ENCODE measurements around the gene CSRNP2.
"Not testable (repeated sequence)": the region's sequence is repeated elsewhere in the genome, so short reads cannot be mapped to it uniquely, and the experiment has no call there.

The CSRNP2 gene, protein sequence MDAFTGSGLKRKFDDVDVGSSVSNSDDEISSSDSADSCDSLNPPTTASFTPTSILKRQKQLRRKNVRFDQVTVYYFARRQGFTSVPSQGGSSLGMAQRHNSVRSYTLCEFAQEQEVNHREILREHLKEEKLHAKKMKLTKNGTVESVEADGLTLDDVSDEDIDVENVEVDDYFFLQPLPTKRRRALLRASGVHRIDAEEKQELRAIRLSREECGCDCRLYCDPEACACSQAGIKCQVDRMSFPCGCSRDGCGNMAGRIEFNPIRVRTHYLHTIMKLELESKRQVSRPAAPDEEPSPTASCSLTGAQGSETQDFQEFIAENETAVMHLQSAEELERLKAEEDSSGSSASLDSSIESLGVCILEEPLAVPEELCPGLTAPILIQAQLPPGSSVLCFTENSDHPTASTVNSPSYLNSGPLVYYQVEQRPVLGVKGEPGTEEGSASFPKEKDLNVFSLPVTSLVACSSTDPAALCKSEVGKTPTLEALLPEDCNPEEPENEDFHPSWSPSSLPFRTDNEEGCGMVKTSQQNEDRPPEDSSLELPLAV

DNA sequence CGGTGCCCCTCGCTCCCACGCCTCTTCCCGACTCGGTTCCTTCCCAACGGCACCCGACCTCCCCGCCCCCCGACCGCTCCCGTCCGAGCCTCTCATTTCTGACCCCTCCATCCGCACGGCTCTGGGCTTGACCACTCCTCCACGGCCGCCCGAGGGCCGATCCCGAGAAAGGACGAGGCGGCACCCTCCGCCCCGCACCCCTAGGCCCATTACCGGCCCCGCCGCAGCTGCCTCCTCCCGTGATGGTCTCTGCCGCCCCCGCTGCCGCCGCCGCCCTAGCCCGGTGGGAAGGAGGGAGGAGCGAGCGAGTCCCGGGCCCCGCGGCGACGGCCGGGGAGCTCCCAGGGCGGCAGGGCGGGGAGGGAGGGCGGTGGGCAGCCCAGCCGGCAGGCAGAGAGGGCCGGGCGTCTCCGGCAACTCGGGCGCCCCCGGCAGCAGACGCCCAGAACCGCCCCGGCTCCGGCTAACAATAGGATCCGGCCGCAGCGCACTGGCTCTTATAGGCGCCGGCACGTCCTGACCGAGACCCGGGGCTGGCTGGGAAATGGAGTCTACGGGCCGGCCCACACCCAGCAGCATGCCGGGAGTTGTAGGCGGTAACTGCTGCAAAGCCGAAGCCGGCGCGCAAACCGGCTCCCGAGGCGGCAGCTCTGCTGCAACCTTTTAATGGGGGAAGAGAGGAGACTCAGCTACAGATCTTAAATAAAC is at the start of gene CSRNP2:
TSS of gene CSRNP2 (minus strand) at position 471 of the 708 bp plus-strand sequence. CDS start 7,035 bp downstream, outside the sequence.
- peak; percentile 96 for DNase-seq

DNA sequence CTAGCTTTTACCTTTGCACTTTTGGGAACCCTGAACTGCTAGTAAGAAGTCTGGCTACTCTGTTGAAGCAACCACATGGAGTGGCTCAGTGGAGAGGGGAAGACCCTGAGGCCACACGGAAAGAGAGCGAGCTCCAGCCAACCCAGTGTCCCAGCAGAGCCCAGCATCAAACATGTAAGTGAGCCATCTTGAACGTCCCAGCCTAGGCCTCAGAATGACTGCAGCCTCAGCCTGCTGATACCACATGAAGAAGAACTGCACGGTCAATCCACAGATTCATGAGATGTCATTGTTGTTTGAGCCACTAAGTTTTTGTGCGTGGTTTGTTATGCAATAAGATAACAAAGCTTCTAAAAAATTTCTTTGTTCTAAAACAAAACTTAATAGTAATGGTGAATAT is 49.3 kb upstream of the CSRNP2 start:
- DNase-seq: no peak

DNA sequence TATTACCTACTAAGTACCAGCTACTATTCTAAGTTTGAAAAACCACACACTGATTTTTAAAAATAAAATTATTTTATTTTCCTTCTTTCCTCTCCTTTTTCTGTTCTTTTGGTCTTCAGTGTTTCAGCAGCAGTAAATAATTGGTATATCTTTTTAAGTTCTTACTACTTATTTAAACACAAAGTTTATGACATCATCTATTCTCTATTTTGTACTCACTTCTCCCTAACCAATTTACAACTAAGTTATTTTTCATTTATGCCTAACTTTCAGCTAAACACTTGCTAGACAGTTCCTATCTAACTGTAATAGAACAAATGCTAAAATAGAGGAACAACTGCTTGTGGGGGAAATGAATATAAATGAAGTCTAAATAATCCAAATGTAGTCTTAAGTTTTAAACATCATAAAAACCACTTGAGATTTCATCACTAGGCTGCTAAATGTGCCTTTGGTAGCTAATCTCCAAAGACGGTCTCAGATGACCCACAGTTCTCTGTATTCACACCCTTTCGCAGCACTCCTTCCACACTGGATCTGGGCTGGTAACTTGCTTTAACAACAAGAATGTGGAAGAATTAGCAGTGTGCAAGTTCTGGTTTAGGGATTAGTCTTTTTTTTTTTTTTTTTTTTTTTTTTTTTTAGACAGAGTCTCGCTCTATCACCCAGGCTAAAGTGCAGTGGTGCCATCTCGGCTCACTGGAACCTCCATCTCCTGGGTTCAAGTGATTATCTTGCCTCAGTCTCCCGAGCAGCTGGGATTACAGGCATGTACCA is 48.5 kb upstream of the CSRNP2 start:
- DNase-seq: no peak

DNA sequence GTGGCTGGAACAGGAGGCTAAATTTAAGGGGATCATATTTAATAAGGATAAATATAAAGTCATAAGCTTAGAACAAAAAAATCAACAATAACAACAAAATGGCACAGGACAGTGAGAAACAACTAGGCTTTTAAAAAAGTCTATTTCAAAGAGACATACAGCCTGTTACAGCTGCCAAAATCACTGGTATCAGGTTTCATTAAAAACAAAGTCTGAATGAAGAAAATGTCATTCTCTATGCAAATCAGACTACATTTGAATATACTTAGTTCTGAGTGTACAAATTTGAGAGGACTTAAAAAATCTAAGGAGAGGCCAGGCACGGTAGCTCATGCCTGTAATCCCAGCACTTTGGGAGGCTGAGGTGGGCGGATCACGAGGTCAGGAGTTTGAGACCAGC is 45.5 kb upstream of the CSRNP2 start:
- no peak for DNase-seq

DNA sequence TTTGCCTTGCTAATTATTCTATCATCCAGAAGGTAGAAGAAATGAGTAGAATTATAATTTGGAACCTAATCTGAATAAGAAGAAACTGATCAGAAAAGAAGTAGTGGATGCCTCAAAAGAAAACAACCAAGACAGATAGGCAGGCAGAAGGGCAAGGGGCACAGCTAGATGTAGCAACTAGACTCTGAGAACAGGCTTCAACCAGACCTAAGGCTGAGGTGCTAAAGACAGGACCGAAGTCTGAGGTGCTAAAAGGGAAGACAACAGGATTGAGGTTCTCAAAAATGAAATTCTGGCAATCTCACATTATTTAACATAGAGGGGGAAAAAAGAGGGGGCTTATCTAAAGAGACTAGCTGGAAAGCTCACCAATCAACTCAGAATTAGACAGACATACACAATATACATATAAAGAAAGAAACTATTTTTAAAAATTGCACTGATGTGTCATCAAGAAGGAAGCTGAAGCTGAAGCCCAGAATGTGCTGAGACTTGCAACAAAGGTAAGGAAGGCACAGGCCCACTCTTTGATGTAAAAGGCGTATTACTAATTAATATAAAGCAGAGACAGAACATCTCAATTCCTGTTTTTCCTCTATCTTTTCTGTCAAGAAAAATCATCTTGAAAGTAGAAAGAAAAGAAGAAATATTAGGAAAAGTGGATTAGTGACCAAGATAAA is 43.8 kb upstream of the CSRNP2 start:
- DNase-seq: peak; percentile 17

DNA sequence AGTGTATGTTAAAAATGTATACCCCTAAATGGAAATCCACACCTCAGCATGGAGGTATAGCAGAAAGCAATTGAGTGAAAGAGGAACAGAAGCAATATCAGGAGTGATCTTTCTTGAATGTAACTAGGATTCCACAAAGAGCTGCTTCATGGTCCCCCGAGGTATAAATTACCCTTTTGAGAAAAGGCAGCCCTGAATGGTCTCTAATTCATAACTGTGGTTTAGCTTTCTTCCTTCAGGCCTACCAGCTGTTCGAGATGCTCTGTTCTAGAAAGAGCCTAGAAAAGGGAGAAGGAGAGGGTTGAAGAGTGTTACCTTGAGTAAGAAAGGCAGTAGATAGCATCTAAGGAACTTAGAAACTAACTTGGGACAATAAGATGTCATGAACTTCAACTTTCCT is 42.9 kb upstream of the CSRNP2 start:
- DNase-seq: no peak

DNA sequence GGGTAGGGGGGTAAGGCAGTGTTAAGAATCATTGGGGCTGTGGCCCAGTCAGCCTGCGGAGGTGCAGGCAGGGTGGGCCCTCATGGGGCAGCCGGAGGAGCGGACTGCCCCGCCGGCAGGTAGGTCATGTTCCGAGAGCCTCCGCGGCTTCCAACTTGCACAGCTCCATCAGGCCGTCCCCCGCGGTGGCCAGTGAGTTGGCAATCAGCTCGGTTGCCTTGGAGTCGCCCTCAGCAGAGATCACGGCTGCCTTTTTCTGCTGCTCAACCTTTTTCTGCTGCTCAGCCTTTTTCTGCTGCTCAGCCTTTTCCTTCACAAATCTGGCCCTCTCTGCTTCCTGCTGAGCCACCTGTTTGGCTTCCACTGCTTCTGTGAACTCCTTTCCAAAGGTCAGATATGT is 41.1 kb upstream of the CSRNP2 start:
- DNase-seq: no peak

DNA sequence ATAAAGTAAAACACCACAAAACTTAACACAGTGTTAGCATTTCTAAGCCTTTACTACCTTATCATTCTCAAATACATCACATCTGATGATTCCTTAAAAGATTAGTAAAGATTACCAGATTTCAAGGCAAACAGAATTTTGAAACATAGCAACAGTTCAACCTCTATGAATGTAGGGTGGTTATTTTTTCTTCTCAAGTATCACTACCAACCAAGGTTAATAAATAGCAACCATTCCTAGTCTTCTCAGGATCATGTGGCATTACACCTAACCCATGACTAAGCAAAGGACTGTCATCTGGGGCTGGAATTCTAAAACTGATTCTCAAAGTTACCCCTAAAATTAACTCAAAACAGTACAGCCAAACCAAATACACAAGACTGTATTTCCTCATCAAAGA is 39.4 kb upstream of the CSRNP2 start:
- no peak for DNase-seq

DNA sequence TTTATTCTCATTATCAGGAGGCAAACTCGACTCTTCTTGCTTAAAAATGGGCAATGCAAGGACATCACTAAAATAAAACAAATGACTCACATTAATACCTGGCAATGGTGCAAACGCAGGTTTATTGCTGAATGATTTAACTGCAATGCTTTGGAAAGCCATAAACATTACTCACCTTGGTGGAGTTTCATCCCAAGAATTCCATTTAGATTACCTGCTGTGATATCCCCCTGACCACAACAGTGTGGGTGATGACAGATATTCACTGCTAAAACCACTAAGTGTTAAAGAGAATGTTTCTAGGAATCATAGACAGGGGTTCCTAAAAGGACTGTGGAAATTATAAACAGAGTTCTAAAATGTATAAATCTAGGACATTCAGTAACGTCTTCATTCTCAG is 35.3 kb upstream of the CSRNP2 start:
- DNase-seq: peak; percentile 89

DNA sequence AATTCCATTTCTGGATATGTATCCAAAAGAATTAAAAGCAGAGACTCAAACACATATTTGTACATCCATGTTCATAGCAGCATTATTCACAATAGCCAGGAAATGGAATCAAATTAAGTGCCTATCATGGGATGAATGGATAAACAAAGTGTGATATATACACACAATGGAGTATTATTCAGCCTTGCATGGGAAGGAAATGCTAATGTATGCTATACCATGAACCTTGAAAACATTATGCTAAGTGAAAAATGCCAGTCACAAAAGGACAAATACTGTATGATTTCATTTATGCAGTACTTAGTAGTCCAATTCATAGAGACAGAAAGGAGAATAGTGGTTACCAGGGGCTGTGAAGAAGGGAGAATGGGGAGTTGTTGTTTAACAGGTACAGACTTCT is 32.1 kb upstream of the CSRNP2 start:
- no peak for DNase-seq

DNA sequence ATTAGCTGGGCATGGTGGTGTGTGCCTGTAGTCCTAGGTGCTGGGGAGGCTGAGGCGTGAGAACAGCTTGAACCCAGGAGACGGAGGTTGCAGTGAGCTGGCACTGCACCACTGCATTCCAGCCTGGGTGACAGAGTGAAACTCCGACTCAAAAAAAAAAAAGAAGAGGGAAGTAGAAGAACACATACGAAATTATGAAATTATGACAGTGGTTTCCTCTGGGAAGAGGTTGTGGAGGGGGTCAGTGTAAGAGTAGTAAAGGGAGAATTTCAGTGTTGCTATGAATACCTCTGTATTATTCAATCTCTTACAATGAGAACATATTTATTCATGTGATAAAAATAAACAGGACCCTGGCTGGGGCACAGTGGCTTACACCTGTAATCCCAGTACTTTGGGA is 24.7 kb upstream of the CSRNP2 start:
- no peak for DNase-seq

DNA sequence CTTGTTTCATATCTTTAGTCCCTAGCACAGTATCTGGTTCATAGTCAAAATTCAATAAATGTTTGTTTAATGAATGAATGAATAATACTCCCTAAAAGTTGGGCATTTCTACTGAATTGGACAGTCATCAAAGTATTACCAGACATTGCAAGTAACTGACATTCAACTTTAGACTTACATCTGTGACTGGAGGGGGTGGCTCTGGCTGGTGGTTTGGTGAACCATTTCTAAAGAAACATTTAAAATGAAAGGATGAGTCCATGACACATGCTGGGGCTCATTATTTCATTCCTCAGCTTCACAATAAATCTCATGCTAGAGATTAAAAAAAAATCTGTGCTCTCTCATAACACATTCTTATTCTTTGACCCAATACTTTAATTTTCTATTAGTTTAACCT is 20.6 kb upstream of the CSRNP2 start:
- DNase-seq: no peak

DNA sequence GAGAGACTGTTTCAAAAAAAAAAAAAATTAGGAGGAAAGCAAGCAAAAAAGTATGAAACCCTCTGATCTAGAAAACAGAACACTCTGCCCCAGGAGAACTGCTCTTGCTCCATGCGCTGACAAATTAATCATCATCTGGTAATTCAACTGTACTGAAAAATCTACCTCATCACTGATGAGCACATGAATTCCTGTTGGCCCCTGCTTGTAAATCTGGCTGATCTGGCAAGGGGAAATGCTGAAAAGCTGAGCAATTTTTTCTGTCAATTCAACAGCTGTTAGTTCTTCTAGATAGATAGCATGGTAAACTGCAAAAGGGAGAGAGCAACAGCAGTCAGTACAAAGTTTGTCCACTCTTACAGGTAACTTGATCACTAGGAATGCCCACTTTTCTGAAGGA is 15.2 kb upstream of the CSRNP2 start:
- peak; percentile 11 for DNase-seq

DNA sequence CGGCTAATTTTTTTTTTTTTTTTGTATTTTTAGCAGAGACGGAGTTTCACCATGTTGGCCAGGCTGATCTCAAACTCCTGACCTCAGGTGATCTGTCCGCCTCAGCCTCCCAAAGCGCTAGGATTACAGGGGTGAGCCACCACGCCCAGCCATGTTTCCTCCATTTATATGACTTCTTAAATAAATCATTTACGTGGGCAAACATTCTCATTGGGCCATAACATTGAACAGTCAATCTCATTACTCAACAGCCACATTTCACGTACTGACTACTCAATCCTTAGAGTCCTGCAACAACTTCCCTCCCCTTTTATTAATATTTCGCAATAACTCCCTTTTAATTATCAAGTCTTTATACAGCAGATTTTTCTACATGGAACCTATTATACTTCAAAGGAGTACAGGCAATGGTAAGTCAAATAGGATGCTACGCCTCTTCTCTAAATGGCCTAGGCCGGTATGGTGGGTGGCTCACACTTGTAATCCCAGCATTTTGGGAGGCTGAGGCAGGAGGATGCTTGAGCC is 7.4 kb upstream of the CSRNP2 start:
- DNase-seq: no peak

DNA sequence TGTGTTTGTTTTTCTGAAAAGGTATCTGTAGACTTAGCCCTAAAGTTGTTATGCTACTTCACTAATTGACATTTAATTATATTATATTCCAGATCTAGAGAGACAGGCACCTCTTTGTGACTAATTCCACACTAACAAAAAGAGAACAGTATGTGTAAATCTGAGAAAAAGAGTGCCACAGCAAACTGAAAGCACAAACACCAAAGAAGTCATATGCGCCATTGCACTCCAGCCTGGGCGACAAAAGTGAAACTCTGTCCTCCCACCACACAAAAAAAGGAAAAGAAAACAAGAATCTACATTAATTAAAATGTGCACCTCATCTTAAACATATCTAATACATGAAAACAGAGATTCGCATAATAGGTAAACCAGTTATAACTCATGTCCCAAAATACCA is 4.4 kb upstream of the CSRNP2 start:
- no peak for DNase-seq

DNA sequence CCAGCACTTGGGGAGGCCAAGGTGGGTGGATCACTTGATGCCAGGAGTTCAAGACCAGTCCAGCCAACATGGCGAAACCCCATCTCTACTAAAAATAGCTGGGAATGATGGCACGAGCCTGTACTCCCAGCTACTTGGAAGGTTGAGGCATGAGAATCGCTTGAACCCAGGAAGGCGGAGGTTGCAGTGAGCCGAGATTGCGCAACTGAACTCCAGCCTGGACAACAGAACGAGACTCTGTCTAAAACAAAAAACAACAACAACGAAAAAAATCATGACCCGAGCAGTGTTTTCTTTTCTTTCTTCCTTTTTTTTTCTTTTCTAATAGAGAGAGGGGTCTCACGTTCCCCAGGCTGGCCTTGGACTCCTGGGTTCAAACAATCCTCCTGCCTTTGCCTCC is 3.5 kb upstream of the CSRNP2 start:
- DNase-seq: no peak

DNA sequence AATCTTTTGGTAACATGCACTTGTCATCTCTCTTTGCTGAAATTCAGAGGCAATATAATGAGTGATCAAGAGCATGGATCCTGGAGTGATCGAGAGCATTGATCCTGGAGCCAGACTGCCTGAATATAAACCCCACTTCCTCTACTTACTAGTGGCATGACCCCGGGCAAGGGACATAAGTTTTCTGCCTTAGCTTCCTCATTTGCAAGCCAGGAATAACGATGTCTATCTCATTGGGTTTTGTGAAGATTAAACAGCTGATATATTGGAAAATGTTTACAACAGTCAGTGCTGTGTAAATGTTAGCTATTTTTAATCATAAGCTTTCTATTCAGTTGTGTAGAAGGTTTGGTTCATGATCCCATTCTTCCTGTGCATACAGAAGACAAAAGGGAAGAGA is 2.4 kb upstream of the CSRNP2 start:
- DNase-seq: no peak

DNA sequence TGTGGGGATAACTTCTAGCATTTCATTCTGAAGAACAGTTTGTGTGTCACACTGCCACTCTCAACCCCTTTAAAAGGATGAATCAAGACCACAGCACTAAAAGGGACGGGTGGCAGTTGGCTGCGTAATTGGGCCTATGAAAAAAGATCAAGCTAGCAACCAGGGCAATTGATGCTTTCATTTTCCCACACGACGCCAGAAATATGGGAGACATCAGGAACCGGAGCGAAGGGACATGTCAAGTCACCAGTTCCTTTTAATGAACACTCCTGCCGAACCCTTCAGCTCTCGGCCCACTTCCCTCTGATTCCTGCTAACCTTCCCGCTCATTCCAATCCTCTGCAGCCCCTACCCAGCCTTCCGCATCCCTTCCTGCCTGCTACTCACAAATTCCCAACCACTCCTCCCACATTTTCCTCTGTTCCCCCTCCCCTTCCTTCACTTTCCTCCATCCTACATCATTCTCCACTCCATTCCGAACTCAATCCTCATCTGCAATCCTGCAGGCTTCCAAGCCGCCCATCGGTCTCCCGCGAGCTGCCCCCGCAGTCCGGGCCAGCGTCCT is 753 bp downstream of the CSRNP2 start:
- DNase-seq: peak; percentile 40

DNA sequence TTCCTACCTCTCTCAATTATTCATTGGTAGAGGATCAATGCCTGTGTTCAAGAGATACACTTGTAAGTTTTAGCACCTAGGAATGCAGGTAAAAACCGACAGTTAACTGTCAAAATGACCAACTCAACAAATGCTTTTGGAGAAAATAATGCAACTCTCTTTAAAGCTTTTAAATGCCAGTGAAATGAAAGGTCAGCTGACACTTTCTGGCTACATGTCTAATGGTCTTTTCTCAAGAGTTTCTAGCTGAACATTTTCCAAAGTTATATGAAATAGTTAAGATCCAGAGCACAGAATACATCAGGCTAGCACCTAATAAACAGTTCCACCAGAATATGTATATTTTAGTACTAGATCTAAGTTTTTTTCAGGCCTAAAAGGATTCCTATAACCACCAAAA is 2.0 kb downstream of the CSRNP2 start:
- DNase-seq: no peak

DNA sequence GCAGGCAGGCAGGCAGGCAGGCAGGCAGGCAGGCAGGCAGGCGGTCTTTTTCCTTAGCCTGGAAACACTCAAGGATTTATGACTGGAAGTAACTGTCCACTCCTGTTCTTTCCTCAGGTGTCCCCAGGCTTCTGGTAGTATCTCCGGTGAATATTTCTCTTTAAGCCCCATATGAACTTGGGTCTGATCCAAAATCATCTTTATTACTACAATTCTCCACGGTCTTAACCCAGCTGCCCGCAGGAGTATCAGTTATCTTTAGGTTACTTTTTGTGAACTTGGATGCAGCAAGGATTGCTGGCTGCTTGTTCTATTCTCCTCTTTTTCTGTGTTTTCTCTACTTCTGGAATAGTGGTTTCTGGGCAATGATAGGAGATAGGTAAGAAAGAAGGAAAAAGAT is 3.3 kb downstream of the CSRNP2 start:
- no peak for DNase-seq

DNA sequence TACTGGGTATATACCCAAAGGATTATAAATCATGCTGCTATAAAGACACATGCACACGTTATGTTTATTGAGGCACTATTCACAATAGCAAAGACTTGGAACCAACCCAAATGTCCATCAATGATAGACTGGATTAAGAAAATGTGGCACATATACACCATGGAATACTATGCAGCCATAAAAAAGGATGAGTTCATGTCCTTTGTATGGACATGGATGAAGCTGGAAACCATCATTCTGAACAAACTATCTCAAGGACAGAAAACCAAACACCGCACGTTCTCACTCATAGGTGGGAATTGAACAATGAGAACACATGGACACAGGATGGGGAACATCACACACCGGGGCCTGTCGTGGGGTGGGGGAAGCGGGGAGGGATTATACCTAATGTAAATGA is 4.5 kb downstream of the CSRNP2 start:
- not testable (repeated sequence) for DNase-seq

DNA sequence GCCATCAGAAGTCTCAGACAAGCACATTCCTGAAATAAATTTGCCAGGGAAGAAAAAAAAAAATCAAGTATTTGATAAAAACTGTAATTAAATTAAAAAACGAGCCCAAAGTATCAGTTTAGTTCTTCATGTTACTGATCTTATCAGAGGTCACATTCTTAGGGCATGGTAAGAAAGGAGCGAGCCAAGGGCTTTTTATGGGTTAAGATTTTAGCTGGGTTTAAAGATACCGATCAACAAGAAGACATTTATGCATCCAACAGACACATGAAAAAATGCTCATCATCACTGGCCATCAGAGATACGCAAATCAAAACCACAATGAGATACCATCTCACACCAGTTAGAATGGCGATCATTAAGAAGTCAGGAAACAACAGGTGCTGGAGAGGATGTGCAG is 5.0 kb downstream of the CSRNP2 start:
- not testable (repeated sequence) for DNase-seq
